BJ (cell line): ENCODE measurements around the gene NPAS2. TPM values are rescaled to one million over a fixed set of nuclear protein-coding genes. Genes with fewer than 3 reads are reported as not detected.

Experiments used
- CTCF ChIA-PET: fragments of 350-600 bp; formaldehyde crosslinking; extraction: SDS; loops from one replicate; lab custom pipeline; 2021; ENCODE audit warnings: antibody characterized with exemption, inconsistent platforms; lab: Yijun Ruan, JAX
- POLR2A ChIA-PET: fragments of 300-600 bp; sonication (Branson Sonifier 250); formaldehyde crosslinking; extraction: SDS; loops from one replicate; lab custom pipeline; 2021; ENCODE audit warnings: antibody characterized with exemption; lab: Charles Lee
- DNase-seq: peaks from one replicate; pipeline ENCODE4 v3.0.0-alpha.2; 2011; ENCODE audit warnings: low read depth
- H3K27me3 ChIP-seq: 2 replicates; pipeline ENCODE4 v1.6.0; 2011; ENCODE audit warnings: low read length; ENCODE audit not compliant: control insufficient read depth, insufficient read depth
- H3K36me3 ChIP-seq: 2 replicates; pipeline ENCODE4 v1.5.1; 2011; ENCODE audit warnings: low read length; ENCODE audit not compliant: control insufficient read depth, insufficient read depth
- H3K4me3 ChIP-seq: 2 replicates; pipeline ENCODE4 v1.5.1; 2011; ENCODE audit warnings: low read depth, mild to moderate bottlenecking, control low read depth, low read length
- CTCF ChIP-seq: IDR thresholded peaks from 2 replicates; pipeline ENCODE4 v1.5.1; 2011; ENCODE audit warnings: low read depth, mild to moderate bottlenecking, control low read depth, inconsistent platforms, low read length, moderate library complexity; ENCODE audit not compliant: insufficient read depth
- polyA plus RNA-seq: library from polyadenylated mRNA; depleted of rRNA; stranded (reverse); fragments of >200 nt; gene quantifications from 2 replicates; pipeline ENCODE4 v1.2.3, GENCODE V29; 2011

The NPAS2 gene
- polyA plus RNA-seq, 1 experiment = 13.1 TPM

GRCh38 chr2:100820273-100820522 is 259 bp downstream of the NPAS2 start:
- ChIA-PET POLR2A (no interaction called here), CTCF (interaction anchor here (1.1 to 2.2 kb wide), 3 partner anchors 89 to 93 kb away, joined by 3 to 5 read pairs (median 3); no protein-coding TSS in a partner anchor)
- DNase-seq = no peak
- no peaks in the 10 kb centered on the region; the same call in 1 of the 2 replicates for H3K36me3 ChIP-seq
- TF ChIP-seq CTCF = no peak
- peak overlapping the region; percentile 57 for H3K4me3 ChIP-seq
- no peaks in the 10 kb centered on the region for H3K27me3 ChIP-seq

- POLR2A ChIA-PET = no interaction called here
Measured at GRCh38 chr2:100820523-100821254, 750 bp downstream of the NPAS2 start.

DNA sequence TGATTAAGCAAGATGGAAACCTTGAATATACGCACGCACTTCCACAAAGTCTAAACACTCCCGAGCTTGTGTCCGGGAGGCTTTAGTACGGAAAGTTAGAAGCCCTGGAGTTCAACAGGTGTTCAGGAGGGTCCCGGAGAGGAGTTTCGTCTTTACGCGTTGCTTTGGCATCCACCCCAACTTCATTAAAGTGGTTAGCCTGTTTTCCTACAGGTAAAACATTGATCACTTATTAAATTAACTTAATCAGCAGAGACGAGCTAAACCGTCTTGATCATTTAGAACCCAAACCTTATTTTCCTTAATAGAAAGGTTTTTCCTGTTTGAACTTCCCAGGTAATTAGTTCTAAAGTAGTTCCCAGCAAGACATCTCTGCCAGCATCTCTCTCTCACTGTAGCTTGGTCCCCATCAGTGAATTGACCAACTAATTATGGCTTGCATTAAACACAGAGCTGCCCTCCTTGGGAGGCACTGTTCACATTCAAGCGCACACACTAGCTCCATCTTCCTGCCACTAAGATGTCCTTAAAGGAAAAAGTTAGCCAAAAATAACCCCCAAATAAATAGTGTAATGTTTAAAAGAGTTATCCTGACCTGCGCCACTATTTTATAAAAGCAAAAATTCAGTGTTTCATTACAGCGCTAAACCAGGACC is 1.4 kb downstream of the NPAS2 start:
- ChIA-PET POLR2A (no interaction called here), CTCF (interaction anchor here (0.6 to 2.2 kb wide), 9 partner anchors 10 to 395 kb away, joined by 3 to 5 read pairs (median 3); no protein-coding TSS in a partner anchor)
- H3K36me3 ChIP-seq = no peaks in the 10 kb centered on the region; the same call in 1 of the 2 replicates
- H3K27me3 ChIP-seq = no peaks in the 10 kb centered on the region
- TF ChIP-seq CTCF = no peak
- peak overlapping the region; percentile 57 for H3K4me3 ChIP-seq
- DNase-seq = no peak

More at GRCh38 chr2:100820523-100821254, 750 bp downstream of the NPAS2 start:
- DNase-seq = no peak
- CTCF ChIA-PET = interaction anchor here (0.6 to 2.2 kb wide), 8 partner anchors 10 to 396 kb away, joined by 3 to 5 read pairs (median 3); no protein-coding TSS in a partner anchor
- Histone ChIP-seq H3K4me3 (peak overlapping the region; percentile 57), H3K27me3 (no peaks in the 10 kb centered on the region), H3K36me3 (no peaks in the 10 kb centered on the region; the same call in 1 of the 2 replicates)
- no peak for TF ChIP-seq CTCF

DNA sequence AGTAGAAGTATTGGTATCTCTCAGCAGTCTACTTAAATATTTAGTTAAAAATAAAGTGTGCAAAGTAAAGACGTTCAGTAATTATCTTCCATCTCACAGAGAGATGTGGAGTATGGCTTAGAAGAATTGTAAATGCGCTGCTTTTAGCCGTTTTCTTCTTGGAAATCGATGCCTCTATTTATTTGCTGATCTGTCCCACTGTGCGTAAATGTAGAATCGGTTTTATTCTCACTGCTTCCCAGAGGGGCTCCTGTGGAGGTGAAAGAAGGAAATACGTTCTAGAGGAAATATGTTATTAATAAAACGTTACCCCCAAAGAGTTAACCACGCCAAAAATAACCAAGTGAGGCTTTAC is 1.9 kb downstream of the NPAS2 start:
- no peaks in the 10 kb centered on the region for H3K27me3 ChIP-seq
- H3K36me3 ChIP-seq = no peaks in the 10 kb centered on the region; the same call in 1 of the 2 replicates
- no peak for DNase-seq
- H3K4me3 ChIP-seq = no peak overlapping the region
- ChIA-PET CTCF (interaction anchor here (0.6 to 2.2 kb wide), 4 partner anchors 15 to 173 kb away, joined by 3 to 5 read pairs (median 3); no protein-coding TSS in a partner anchor), POLR2A (no interaction called here)
- TF ChIP-seq CTCF = no peak

GRCh38 chr2:100822587-100823248 is 2.8 kb downstream of the NPAS2 start:
- ChIA-PET POLR2A (interaction anchor here (0.6 kb wide), 1 partner anchor 342 kb away, joined by 5 read pairs; no protein-coding TSS in a partner anchor), CTCF (interaction anchor here (1.0 to 1.7 kb wide), 3 partner anchors 9 to 212 kb away, joined by 3 read pairs; no protein-coding TSS in a partner anchor)
- DNase-seq = no peak
- no peak for TF ChIP-seq CTCF
- Histone ChIP-seq H3K27me3 (no peaks in the 10 kb centered on the region), H3K36me3 (no peaks in the 10 kb centered on the region; the same call in 1 of the 2 replicates), H3K4me3 (no peak overlapping the region)
